GM12872 (cell line): ENCODE results near the gene KCNB1.

Source experiments
- CTCF ChIP-seq: IDR thresholded peaks from 3 replicates; pipeline ENCODE4 v1.5.1; 2011; ENCODE audit warnings: low read depth, mild to moderate bottlenecking, low read length, moderate library complexity; ENCODE audit not compliant: insufficient read depth

Gene KCNB1

GRCh38 chr20:49497398-49497669, 14.9 kb upstream of the KCNB1 start:
- TF ChIP-seq CTCF, result no peak

- no peak for TF ChIP-seq CTCF
Observed at GRCh38 chr20:49496553-49497397, 14.3 kb upstream of the KCNB1 start.

GRCh38 chr20:49496043-49496442, 13.6 kb upstream of the KCNB1 start:
- no peak for TF ChIP-seq CTCF

GRCh38 chr20:49490689-49491088, 8.2 kb upstream of the KCNB1 start:
- no peak for TF ChIP-seq CTCF

- TF ChIP-seq CTCF, result no peak
Observed at GRCh38 chr20:49489688-49490087, 7.2 kb upstream of the KCNB1 start.

GRCh38 chr20:49486064-49486463, 3.6 kb upstream of the KCNB1 start:
- no peak for TF ChIP-seq CTCF

GRCh38 chr20:49485563-49485962, 3.1 kb upstream of the KCNB1 start:
- TF ChIP-seq CTCF, result no peak
